Mesodermal cell (in vitro differentiated cells): Measurements from ENCODE around the gene ADGRV1.

Source experiments
- H3K27ac ChIP-seq: 2 replicates; pipeline ENCODE4 v1.7.0; 2013; ENCODE audit warnings: mild to moderate bottlenecking, low read depth, low read length, moderate library complexity; ENCODE audit not compliant: severe bottlenecking
- H3K36me3 ChIP-seq: 2 replicates; pipeline ENCODE4 v1.7.1; 2013; ENCODE audit warnings: mild to moderate bottlenecking, low read length, moderate library complexity; ENCODE audit not compliant: control insufficient read depth, insufficient read depth
- H3K4me1 ChIP-seq: one replicate; pipeline ENCODE4 v1.7.1; 2013; ENCODE audit warnings: mild to moderate bottlenecking, low read length; ENCODE audit not compliant: insufficient read depth, control insufficient read depth, poor library complexity, severe bottlenecking
- H3K4me3 ChIP-seq: 2 replicates; pipeline ENCODE4 v1.7.0; 2013; ENCODE audit warnings: low read length, control low read depth, mild to moderate bottlenecking; ENCODE audit not compliant: insufficient read depth, poor library complexity, severe bottlenecking; ENCODE audit errors: extremely low read depth
- H3K9me3 ChIP-seq: 2 replicates; pipeline ENCODE4 v1.7.1; 2013; ENCODE audit warnings: mild to moderate bottlenecking, low read length, moderate library complexity; ENCODE audit not compliant: control insufficient read depth
- WGBS, 2 experiments: methylation state at CpG; one replicate each; pipeline ENCODE4 v1.1.5; 2013; ENCODE audit warnings: missing lambda C conversion rate in 2 of 2; ENCODE audit not compliant: insufficient coverage in 2 of 2; 5-methylcytosine and 5-hydroxymethylcytosine counted together

Gene ADGRV1

DNA sequence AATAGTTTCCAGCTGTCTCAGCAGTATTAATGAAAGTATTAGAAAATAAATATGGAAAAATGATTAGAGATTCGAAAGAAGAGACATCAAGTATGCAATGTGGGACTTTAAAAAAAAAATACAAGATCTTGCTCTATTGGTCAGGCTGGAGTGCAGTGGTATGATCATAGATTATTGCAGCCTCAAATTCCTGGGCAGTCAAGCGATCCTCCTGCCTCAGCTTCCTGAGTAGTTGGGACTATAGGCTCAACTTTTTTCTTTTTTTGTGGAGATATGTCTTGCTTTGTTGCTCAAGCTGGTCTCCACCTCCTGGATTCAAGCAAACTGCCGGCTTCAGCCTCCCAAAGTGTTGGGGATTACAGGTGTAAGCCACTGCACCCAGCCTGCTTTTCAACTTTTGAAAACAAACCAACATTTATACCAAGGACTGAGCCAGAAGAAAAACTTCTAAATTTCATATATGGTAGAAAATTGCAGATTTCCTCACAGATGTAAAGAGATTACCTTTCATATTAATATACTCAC is 323.1 kb downstream of the ADGRV1 start:
- Histone ChIP-seq H3K9me3 (no peaks in the 10 kb centered on the region), H3K4me1 (peaks cover 13% of the 10 kb centered on the region), H3K27ac (no peak overlapping the region), H3K36me3 (no peaks in the 10 kb centered on the region), H3K4me3 (no peak overlapping the region)
- WGBS, 2 experiments: 85 to 90% methylated on average over 1 to 2 of the region's 3 CpGs

GRCh38 chr5:90882448-90882847 is 323.9 kb downstream of the ADGRV1 start:
- Histone ChIP-seq H3K9me3 (no peaks in the 10 kb centered on the region), H3K27ac (no peak overlapping the region), H3K36me3 (no peaks in the 10 kb centered on the region), H3K4me3 (no peak overlapping the region), H3K4me1 (peaks cover 13% of the 10 kb centered on the region)
- no CpG with 5 or more reads among the region's 2 CpGs for WGBS, 2 experiments

- H3K4me1 ChIP-seq: no peaks in the 10 kb centered on the region
- H3K36me3 ChIP-seq: no peaks in the 10 kb centered on the region
- H3K9me3 ChIP-seq: no peaks in the 10 kb centered on the region
- no peak overlapping the region for H3K4me3 ChIP-seq
- WGBS, 2 experiments: 60 to 67% methylated on average over 1 of the region's 1 CpG
- H3K27ac ChIP-seq: no peak overlapping the region
These were observed 326.7 kb downstream of the ADGRV1 start for GRCh38 chr5:90885180-90885868.

GRCh38 chr5:90886381-90886780 is 327.8 kb downstream of the ADGRV1 start:
- Histone ChIP-seq H3K4me3 (no peak overlapping the region), H3K9me3 (no peaks in the 10 kb centered on the region), H3K4me1 (no peaks in the 10 kb centered on the region), H3K27ac (no peak overlapping the region), H3K36me3 (no peaks in the 10 kb centered on the region)
- 90 to 96% methylated on average over 5 of the region's 5 CpGs for WGBS, 2 experiments

DNA sequence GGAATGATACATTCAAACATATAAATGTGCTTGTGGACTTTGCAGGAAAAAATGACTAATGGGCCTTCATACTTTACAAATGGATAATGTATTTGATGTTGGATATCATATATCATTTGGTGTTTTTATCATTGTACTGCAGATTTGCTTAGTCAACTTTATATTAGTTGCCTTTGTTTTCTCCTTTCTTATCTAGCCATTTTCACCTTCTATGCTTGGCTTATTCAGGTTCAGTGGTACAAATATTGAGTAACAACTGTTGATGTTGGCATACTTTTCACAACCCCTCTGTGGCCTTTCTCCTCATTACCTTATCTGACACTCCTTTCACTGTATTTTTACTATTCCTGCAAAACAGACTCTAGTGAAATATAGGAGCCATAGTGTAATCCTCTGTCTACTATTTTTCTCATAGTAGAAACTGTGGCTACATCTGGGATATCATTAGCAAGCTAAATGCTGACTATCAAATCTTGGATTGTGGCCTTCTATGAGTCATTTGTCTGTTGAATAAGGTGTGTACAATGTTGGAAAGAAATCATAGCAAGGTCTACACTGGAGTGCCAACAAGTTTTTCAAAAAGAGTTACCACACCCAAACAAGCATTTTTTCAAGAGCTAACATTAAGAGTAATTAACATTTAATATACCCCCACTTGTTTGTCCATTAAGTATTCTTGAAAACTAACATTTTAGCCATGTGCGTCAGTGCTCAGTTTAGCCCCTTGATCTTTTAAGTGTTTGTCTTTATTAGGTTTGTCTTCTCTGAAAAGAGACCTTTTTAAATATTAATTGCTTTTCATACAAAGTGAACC is 330.1 kb downstream of the ADGRV1 start:
- no peak overlapping the region for H3K27ac ChIP-seq
- H3K4me3 ChIP-seq: no peak overlapping the region
- WGBS, 2 experiments: no CpG with 5 or more reads among the region's 1 CpG
- H3K36me3 ChIP-seq: no peaks in the 10 kb centered on the region
- H3K9me3 ChIP-seq: no peaks in the 10 kb centered on the region
- H3K4me1 ChIP-seq: no peaks in the 10 kb centered on the region

DNA sequence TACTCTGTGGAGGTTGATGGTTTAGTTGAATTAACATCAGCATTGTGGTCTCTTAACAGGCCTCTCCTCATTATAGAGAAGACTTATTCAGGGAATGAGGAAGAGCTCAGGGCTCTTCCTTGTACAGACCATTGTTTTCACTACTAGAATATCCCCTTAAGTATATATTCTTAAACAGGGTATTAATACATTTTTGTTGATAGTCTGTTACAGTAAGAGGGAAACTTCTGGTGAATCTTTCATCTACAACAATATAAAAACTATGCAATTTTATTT is 330.7 kb downstream of the ADGRV1 start:
- no peaks in the 10 kb centered on the region for H3K36me3 ChIP-seq
- no peak overlapping the region for H3K27ac ChIP-seq
- no peaks in the 10 kb centered on the region for H3K9me3 ChIP-seq
- no peaks in the 10 kb centered on the region for H3K4me1 ChIP-seq
- no peak overlapping the region for H3K4me3 ChIP-seq

DNA sequence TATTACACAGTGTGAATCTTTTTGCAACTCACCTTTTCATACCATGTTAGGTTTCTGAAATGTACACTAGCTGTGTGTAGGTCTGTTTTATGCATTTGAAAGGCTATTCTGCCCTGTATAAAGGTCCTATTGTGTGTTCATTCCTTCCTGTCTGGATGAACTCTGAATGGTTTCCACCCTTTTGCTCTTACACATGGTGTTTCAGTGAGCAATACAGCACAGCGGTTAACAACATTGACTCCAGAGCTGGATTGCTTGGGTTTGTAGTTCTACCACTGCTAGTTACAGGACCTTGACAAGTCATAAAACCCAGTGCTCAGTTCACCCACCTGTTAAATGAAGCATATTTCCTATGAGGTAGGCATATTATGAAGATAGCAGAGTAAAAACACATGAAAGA is 331.6 kb downstream of the ADGRV1 start:
- Histone ChIP-seq H3K27ac (no peak overlapping the region), H3K36me3 (no peaks in the 10 kb centered on the region), H3K4me3 (no peak overlapping the region), H3K9me3 (no peaks in the 10 kb centered on the region), H3K4me1 (no peaks in the 10 kb centered on the region)
- 83 to 100% methylated on average over 1 of the region's 1 CpG for whole genome bisulfite sequencing, 2 experiments

DNA sequence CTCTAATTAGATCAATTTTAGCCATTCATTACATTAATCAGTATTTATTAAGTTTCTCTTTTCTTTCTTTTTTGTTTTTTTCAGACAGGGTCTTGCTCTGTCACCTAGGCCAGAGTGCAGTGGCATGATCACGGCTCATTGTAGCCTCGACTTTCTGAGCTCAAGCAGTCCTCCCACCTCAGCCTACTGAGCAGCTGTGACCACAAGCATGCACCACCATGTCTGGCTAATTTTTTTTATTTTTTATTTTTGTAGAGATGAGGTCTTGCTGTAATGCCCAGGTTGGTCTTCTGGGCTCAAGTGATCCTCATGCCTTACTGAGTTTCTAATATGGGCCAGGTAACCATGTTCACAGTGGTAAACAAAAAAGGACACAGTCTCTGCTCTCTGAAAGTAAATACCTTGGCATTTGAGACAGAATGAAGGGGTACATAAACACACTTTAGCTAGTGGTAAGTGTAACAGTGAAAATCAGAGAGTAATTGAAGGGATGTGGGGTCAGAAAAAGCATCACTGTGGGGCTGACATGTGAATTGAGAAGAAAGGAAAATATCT is 336.3 kb downstream of the ADGRV1 start:
- H3K4me3 ChIP-seq: no peak overlapping the region
- 75 to 79% methylated on average over 1 to 2 of the region's 2 CpGs for WGBS, 2 experiments
- H3K4me1 ChIP-seq: no peaks in the 10 kb centered on the region
- no peaks in the 10 kb centered on the region for H3K9me3 ChIP-seq
- no peak overlapping the region for H3K27ac ChIP-seq
- H3K36me3 ChIP-seq: no peaks in the 10 kb centered on the region

DNA sequence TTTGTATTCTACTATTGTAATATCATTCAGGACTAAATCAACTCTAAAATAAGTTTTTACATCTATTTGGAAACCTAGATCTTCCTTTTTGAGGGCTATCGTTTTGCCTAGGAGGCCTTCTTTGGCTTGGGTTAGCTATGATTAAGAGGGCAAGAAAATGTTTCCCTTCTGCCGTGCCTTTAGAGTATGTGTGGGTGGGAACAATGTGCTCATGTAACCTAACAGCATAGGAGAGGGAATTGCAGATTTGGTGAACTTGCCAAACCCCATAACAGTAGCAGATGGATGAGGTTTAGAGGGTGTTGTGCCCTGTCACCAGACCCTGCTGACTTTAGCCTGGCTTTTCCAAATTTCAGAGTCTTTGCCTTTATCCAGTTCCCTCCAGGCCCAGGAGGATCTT is 339.0 kb downstream of the ADGRV1 start:
- H3K36me3 ChIP-seq: no peaks in the 10 kb centered on the region
- H3K9me3 ChIP-seq: no peaks in the 10 kb centered on the region
- no peaks in the 10 kb centered on the region for H3K4me1 ChIP-seq
- no peak overlapping the region for H3K27ac ChIP-seq
- no CpG with 5 or more reads among the region's 2 CpGs for WGBS, 2 experiments
- no peak overlapping the region for H3K4me3 ChIP-seq

GRCh38 chr5:90898326-90899013 is 339.9 kb downstream of the ADGRV1 start:
- Histone ChIP-seq H3K27ac (no peak overlapping the region), H3K36me3 (no peaks in the 10 kb centered on the region), H3K4me1 (no peaks in the 10 kb centered on the region), H3K4me3 (no peak overlapping the region), H3K9me3 (no peaks in the 10 kb centered on the region)
- 71 to 86% methylated on average over 1 to 4 of the region's 4 CpGs for WGBS, 2 experiments
